ENCODE data around the gene NUDT5.

The NUDT5 gene

DNA sequence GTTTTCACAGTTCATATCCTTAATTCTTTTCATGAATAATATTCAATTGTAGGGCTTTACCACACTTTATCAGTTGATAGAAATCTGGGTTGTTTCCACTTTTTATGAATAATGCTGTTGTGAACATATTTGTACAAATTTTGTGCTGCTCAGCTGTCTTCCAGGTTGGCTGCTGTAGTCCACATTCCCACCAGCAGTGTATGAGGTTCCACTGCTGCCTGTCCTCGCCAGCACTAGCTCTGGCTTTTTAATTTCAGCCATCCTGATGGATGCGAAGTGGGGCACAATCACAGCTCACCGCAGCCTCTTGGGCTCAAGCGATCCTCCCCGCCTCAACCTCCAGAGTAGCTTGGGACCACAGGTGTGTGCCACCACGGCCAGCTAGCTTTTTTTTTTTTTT lies 32.8 kb downstream of the NUDT5 start:
- DNase-seq: no peak

DNA sequence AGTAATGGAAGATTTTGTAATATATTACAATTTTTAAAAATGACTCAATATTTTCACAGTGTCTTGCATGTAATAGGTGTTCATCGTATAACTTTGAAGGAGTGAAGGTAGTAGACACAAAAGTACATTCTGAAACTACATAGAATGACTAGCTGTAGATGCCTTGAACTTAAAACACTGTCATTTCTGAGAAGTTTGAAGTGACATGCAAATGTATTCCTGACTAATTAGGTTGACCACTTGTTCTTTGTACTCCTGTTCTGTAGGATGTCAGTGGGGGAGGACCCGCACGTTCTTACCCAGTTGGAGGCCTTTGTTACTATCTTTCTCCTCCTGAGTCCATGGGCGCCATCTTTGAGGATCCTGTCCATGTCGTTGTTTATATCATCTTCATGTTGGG lies 35.0 kb downstream of the NUDT5 start:
- no peak for DNase-seq

DNA sequence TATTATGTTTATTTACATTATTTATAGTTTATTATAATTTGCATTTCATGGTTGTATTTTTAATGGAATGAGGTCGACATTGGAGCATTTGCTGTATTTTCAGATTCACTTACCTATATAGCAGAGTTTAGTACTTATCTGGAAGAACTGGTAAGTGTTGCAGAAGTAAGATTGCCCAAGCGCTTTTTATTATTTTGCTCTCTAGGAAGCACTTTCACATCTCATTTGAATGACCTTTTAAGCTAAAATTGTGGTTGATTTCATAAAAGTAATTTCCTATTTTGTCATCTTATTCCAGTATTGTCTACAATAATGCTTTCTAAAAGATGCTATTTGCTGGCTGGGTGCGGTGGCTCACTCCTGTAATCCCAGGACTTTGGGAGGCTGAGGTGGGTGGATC lies 37.6 kb downstream of the NUDT5 start:
- DNase-seq: no peak

DNA sequence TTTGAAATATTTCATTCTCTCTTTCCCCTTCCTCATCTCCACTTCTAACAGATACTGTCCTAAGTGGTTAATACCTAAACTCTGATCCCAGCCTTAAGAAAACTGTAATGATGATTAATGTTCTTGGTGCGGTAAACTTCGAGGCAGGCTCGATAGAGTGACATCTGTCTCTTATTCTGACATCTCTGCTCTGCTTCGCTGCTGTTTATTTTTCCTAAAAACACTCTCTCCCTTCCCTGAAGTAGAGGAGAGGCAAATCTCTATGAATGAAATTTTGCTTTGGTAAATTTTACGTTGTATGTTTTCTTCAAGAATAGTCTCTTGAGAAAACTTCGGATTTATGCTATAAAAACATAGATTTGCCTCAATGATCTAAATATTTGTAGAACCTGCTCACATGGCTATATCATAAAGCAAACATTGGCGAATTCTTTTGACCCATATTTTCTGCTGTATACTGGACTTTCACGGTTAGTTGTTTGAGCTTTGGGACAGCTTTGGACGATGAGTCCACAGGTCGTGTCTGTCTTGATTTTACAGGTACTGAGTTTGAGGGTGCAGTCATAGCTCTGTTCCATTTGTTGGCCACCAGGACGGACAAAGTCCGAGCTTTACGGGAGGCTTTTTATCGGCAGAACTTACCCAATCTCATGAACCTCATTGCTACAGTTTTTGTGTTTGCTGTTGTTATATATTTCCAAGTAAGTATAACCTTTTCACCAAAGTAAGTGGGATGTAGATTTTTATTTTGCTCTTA lies 39.1 kb downstream of the NUDT5 start:
- no peak for DNase-seq

DNA sequence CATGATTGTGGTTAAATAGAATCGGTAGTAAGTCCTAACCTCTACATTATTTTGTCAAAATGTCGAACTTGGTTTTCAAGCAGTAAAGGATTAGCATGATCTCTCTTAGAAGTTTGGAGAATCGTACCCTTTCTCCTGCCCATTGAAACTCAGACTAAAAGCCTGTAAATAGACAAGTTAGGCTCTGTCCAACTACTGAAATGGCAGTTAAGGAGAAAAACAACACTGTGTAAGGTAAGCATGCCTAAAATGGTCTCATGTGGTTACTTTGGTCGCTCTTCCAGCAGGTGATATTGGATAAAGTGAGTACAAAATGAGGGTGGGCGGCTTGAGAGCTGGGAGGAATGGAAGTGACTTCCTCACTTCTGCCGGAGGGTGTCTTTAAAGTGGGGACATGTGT lies 41.2 kb downstream of the NUDT5 start:
- DNase-seq: no peak

DNA sequence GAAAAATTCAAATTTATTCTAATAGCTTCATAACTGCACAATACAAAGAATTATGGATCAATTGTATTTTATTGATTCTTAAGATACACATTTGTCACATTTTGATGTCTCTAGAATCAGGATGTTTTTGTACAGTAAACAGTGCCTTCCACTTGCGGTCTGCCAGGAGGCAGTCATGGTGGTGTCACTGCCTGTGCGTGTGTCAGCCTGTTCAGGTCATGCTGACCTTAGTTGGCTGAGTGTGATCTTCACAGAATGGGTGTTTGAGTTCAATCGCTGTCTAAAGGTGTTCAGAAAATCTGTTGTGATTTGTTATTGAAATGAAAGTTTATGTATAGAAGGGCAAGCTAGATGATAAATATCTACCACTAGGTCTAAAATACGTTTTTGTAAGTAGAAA lies 45.5 kb downstream of the NUDT5 start:
- DNase-seq: no peak

DNA sequence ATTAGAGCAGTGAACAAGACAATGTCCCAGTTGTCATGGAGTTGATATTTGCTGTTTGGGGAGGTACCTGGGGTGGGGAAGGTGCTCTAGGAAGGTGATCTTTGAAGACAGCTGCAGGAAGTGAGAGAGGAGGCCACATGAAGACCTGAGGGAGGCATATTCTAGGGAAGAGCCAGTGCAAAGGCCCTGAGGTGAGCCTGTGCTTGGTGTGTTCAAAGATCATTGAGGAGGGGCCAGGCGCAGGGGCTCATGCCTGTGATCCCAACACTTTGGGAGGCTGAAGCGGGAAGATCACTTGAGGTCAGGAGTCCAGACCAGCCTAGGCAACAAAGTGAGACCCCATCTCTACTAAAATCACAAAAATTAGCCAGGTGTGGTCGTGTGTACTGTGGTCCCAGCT lies 51.2 kb downstream of the NUDT5 start:
- no peak for DNase-seq

DNA sequence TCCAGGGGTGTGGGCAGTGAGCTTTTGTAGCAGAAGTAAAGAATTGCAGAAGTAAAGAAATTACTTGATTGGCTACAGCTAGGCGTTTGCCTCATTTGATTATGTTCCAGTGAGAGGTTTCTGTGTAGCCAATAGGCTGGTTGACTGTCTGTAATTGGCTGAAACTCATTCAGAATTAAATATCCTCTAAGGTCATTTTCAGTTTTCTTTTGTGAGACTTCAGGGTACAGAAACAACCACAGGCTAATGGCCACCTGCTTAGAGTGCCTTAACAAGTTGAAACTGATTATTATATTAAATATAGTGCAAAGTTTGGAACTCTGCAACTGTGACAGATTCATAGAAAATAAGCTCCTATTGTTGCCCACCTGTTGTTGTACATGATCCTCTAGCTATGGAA lies 55.7 kb downstream of the NUDT5 start:
- DNase-seq: no peak

DNA sequence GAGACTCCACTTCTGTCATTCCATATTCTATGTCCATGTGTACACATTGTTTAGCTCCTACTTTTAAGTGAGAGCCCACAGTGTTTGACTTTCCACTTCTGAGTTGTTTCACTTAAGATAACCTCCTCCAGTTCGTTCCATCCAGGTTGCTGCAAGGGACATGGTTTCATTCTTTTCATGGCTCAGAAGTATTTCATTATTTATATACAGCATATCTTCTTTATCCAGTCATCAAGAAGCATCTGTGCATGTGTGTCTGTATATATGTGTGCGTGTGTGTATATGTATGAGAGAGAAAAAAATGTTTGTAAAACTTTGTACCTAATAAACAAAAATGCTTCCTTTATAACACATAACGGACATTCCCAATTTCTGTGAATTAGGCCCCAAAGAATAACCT lies 60.1 kb downstream of the NUDT5 start:
- no peak for DNase-seq

DNA sequence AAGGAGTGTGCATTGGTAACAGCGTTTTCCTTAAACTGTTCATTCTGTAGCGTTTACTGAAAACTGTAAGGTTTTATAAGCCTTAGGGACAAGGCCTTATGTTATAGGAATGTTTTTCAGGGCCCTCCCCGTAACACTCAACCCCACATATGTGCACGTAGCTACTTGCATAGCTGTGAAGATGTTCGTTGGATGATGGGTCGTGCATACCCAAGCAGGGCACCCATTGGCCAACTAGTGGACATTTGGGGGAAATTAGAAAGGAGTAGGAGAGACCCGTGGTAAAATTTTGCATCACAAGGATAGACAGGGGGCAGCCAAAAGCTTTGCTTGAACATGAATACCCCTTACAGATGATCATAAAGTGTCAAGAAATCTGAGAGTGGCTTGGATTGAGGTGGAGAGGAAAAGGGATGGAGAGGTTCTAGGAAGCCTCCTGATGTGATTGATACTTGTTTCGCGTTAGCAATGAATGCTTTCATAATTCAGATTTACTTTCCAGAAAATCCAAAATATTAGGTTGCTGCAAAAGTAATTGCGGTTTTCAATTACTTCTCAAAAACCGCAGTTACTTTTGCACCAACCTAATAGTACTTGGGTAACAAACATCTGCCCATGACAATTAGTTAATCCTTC lies 65.3 kb downstream of the NUDT5 start:
- peak; percentile 68 to 74 for DNase-seq

DNA sequence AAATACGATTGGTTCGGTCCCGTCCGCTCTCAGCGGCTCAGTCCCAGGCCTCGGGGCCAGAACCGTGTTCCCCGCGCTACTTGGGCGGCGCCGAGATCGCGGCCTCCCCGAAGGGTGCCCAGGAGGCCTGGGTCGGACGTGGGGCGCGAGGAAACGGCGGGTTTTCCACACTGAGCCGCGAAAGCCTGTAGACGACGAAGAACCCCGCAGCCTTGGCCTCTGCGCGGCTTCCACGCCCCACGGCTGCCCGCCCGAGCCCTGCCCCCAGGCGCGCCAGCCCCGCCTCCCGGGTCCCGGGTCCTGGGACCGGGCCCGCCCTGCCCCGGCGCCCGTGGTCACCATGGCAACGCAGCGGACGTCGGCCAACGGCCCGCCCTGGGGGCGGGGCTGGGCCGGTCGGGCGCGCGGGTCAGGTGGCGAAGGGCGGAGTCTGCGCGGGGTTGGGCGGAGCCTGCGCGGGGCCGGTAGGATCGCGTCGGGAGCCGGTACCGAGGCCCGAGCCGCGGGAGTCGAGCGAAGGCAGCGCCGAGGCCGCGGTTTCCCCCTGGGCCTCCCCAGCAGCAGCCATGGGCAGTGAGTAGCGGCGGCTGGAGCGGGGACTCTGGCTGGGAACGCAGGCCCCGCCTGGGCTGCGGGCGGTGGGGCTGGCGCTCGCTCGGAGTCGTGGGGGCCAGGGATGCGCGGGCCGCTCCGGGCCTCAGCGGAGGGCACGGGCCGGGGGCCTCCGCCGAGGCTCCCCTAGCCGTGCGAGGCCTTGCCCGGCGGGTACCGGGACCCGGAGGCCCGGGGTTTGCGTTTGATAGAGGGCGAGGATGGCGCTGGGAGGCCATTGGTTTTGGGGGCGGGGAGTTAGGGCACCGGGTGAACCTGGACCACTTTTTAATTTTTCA lies 66.2 kb downstream of the NUDT5 start, which contains the start of gene SEC61A2:
Gene SEC61A2 (plus strand): TSS at position 456 of the 890 bp plus-strand sequence. CDS start 111 bp downstream, at position 567.
- DNase-seq: peak; percentile 49 to 69

DNA sequence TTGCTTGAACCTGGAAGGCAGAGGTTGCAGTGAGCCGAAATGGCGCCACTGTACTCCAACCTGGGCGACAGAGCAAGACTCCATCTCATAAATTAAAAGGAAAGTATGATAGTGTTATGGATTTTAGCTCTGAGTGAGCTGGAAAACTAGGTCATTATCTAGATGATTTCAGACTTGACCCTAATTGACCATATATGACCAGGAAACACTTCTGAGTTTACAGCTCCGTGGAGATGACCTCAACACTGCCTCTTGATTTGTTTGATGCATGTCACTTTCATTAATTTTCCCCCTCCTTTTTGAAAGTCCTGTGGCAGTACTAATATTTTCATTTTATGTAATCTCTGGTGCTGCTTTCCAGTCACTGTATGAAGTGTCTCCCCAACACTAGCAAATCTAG lies 74.0 kb downstream of the NUDT5 start:
- no peak for DNase-seq

All from SW 1271 (cell line).